ENCODE data around the gene TXNIP.
"Not testable (repeated sequence)": the region's sequence is repeated elsewhere in the genome, so short reads cannot be mapped to it uniquely, and the experiment has no call there.

TXNIP gene, protein sequence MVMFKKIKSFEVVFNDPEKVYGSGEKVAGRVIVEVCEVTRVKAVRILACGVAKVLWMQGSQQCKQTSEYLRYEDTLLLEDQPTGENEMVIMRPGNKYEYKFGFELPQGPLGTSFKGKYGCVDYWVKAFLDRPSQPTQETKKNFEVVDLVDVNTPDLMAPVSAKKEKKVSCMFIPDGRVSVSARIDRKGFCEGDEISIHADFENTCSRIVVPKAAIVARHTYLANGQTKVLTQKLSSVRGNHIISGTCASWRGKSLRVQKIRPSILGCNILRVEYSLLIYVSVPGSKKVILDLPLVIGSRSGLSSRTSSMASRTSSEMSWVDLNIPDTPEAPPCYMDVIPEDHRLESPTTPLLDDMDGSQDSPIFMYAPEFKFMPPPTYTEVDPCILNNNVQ

GRCh38 chr1:145996433-145997015 lies at the start of gene TXNIP:
Gene TXNIP, minus strand, starts transcription at chr1:145996579. Its CDS starts 313 bp downstream, at chr1:145996266.
- Mint-ChIP-seq H3K9me3 (no peaks in the 10 kb centered on the region), H3K36me3 (ENCODE audit: low read depth) (peaks cover 49% of the 10 kb centered on the region), H3K4me1 (ENCODE audit: low read depth) (peaks cover 53% of the 10 kb centered on the region), H3K27me3 (ENCODE audit: low read depth) (no peaks in the 10 kb centered on the region), H3K27ac (peak within 1 kb of the TSS; percentile 99), H3K4me3 (peak within 1 kb of the TSS; percentile 98)

GRCh38 chr1:146039844-146040194 lies 43.4 kb upstream of the TXNIP start:
- Mint-ChIP-seq H3K36me3 (ENCODE audit: low read depth) (no peaks in the 10 kb centered on the region), H3K9me3 (no peaks in the 10 kb centered on the region), H3K27ac (no peak overlapping the region), H3K27me3 (ENCODE audit: low read depth) (peaks cover 20% of the 10 kb centered on the region), H3K4me1 (ENCODE audit: low read depth) (peaks cover 34% of the 10 kb centered on the region), H3K4me3 (peak overlapping the region; percentile 4)

DNA sequence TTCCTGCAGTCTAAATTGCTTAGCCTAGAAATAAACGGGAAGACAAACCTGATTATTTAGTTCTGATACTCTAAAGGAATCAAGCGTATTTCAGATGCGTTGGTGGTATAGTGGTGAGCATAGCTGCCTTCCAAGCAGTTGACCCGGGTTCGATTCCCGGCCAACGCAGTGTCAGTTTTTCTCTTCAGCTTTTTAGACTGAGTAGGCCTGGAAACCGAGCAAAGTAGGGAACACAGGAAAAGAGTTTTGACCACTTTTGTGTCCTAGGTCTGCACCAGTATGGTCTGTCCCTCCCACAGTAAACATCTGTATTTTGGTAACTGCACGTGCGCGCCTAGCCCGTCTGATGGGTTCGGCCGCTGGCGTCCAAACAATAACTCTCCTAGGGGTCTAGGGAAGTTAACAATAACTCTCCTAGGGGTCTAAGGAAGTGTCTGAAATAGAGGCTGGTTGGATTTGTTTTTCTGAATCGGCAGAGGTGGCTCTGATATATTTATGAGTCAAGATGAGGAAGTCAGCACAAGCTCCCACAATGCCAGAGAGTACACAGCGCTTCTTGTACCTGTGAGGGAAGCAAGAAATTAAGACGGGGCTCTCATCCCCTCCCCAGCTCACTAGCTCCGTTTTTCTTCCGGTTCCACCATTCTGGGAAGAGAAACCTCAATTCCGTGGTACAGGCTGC lies 40.7 kb upstream of the TXNIP start:
- H3K4me1 Mint-ChIP-seq (ENCODE audit: low read depth), result peaks cover 40% of the 10 kb centered on the region
- peaks cover 20% of the 10 kb centered on the region for H3K27me3 Mint-ChIP-seq (ENCODE audit: low read depth)
- H3K36me3 Mint-ChIP-seq (ENCODE audit: low read depth), result no peaks in the 10 kb centered on the region
- peak overlapping the region; percentile 91 for H3K4me3 Mint-ChIP-seq
- peak overlapping the region; percentile 93 for H3K27ac Mint-ChIP-seq
- no peaks in the 10 kb centered on the region for H3K9me3 Mint-ChIP-seq

DNA sequence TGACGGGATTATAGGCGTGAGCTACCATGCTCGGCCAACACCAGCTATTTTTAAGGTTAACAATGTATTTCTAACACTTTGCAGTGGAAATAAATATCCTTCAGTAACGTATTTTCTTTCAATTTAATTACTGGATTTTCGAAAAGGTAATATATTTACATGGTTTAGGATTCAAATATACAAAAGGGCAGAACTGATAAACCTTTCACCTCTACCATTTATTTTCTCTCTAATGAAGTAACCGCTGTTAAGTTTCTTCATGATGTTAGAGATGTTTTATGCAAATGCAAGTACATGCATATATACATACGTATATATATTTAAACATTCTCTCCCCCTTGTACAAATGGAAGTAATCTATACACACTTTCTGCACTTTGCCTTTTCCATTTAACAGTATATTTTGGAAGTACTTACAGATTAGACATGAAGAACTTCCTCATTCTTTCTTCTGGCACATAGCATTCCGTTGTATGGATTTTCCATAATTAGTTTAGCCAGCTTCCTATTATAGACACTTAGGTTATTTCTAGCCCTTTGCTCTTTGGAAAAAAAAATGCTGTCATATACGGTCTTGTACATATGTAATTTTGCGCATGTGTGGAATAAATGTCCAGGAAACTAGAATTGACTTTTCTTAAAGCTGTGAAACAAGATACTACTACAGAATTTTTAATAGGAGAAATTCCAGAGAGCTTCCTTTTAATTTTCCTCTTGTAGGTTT lies 40.0 kb upstream of the TXNIP start:
- H3K27me3 Mint-ChIP-seq (ENCODE audit: low read depth), result peaks cover 20% of the 10 kb centered on the region
- peak overlapping the region; percentile 91 for H3K4me3 Mint-ChIP-seq
- peaks cover 40% of the 10 kb centered on the region for H3K4me1 Mint-ChIP-seq (ENCODE audit: low read depth)
- H3K27ac Mint-ChIP-seq, result peak overlapping the region; percentile 93
- no peaks in the 10 kb centered on the region for H3K9me3 Mint-ChIP-seq
- H3K36me3 Mint-ChIP-seq (ENCODE audit: low read depth), result no peaks in the 10 kb centered on the region

- Mint-ChIP-seq H3K4me1 (ENCODE audit: low read depth) (peaks cover 40% of the 10 kb centered on the region), H3K27ac (peak overlapping the region; percentile 86), H3K4me3 (peak overlapping the region; percentile 91), H3K27me3 (ENCODE audit: low read depth) (peaks cover 24% of the 10 kb centered on the region), H3K36me3 (ENCODE audit: low read depth) (no peaks in the 10 kb centered on the region), H3K9me3 (no peaks in the 10 kb centered on the region)
These were observed 38.7 kb upstream of the TXNIP start for GRCh38 chr1:146035048-146035423.

DNA sequence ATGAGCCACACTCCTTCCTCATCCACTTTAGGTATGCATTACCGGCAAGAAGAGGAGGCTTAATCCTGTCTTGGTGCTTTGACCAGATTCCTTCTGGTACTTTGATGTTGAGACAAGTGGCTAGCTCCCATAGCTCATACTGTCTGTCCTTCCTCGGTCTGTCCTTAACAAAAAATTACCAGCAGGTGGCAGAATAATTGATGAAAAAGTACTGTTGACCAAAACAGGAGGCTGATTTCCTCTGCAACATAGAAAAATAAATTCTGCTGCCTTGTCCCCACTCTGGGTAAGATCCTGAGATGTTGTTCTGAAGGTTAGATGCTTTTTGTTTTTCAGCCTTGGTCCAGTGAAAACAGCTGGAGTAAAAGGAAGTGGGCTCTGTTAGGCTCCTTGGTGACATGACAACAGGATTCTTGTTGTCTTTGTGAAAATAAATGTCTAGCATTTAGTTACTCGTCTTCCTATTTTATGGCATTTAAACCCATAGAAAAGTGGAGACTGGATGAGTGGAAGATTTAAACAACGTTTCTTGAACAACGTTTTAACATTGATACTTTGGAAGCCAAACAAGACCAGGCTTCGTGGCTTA lies 36.3 kb upstream of the TXNIP start:
- Mint-ChIP-seq H3K4me3 (no peak overlapping the region), H3K27ac (no peak overlapping the region), H3K36me3 (ENCODE audit: low read depth) (no peaks in the 10 kb centered on the region), H3K27me3 (ENCODE audit: low read depth) (peaks cover 20% of the 10 kb centered on the region), H3K9me3 (no peaks in the 10 kb centered on the region), H3K4me1 (ENCODE audit: low read depth) (peaks cover 29% of the 10 kb centered on the region)

GRCh38 chr1:146031476-146031875 lies 35.1 kb upstream of the TXNIP start:
- Mint-ChIP-seq H3K4me3 (no peak overlapping the region), H3K27ac (no peak overlapping the region), H3K9me3 (no peaks in the 10 kb centered on the region), H3K27me3 (ENCODE audit: low read depth) (peaks cover 27% of the 10 kb centered on the region), H3K36me3 (ENCODE audit: low read depth) (no peaks in the 10 kb centered on the region), H3K4me1 (ENCODE audit: low read depth) (peaks cover 18% of the 10 kb centered on the region)

DNA sequence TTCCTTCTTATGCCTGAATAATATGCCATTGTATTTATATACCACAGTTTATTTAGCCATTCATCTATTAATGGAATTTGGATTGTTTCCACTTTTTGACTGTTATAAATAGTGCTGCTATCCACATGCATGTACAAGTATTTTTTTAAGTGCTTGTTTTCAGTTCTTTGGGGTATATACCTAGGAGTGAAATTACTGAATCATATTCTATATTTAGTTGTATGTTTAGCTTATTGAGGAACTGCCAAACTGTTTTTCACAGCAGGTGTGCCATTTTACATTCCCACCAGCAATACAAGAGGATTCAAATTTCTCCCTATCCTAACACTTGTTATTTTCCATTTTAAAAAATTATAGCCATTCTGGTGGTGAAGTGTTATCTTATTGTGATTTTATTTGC lies 32.7 kb upstream of the TXNIP start:
- peaks cover 4% of the 10 kb centered on the region for H3K4me1 Mint-ChIP-seq (ENCODE audit: low read depth)
- H3K27me3 Mint-ChIP-seq (ENCODE audit: low read depth), result peaks cover 36% of the 10 kb centered on the region
- H3K9me3 Mint-ChIP-seq, result no peaks in the 10 kb centered on the region
- H3K36me3 Mint-ChIP-seq (ENCODE audit: low read depth), result no peaks in the 10 kb centered on the region
- H3K27ac Mint-ChIP-seq, result no peak overlapping the region
- no peak overlapping the region for H3K4me3 Mint-ChIP-seq

GRCh38 chr1:146026650-146027049 lies 30.3 kb upstream of the TXNIP start:
- H3K36me3 Mint-ChIP-seq (ENCODE audit: low read depth); H3K9me3 Mint-ChIP-seq; H3K4me3 Mint-ChIP-seq; H3K4me1 Mint-ChIP-seq (ENCODE audit: low read depth); H3K27ac Mint-ChIP-seq: not testable (repeated sequence)
- H3K27me3 Mint-ChIP-seq (ENCODE audit: low read depth), result peaks cover 55% of the 10 kb centered on the region

- not testable (repeated sequence) for H3K27ac Mint-ChIP-seq; H3K36me3 Mint-ChIP-seq (ENCODE audit: low read depth); H3K4me3 Mint-ChIP-seq; H3K4me1 Mint-ChIP-seq (ENCODE audit: low read depth); H3K9me3 Mint-ChIP-seq
- H3K27me3 Mint-ChIP-seq (ENCODE audit: low read depth), result peaks cover 57% of the 10 kb centered on the region
These were observed 29.6 kb upstream of the TXNIP start for GRCh38 chr1:146025787-146026495.

DNA sequence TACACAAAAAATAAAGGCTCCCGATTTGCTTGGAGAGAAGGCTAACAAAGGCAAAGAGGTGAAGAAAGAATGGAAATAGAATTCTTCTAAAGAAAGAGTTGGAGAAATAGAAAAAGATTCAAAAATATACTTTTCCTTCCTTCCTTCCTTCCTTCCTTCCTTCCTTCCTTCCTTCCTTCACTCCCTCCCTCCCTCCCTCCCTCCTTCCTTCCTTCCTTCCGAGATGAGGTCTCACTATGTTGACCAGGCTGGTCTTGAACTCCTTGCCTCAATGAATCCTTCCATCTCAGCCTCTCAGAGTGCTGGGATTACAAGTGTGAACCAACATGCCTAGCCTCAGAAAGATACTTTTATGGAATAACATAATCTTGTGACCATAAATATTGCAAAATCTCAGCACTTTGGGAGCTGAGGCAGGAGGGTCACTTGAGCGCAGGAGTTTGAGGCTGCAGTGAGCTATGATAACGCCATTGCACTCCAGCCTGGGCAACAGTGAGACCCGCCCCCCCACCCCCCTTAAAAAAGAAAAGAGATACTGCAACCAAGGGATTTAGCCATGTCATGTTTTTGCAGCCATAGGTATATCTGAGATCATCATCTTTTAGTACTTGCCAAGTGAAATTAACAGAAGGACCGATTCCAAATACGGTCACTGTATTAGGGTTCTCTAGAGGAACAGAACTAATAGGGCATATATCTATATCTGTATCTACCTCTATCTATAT lies 26.2 kb upstream of the TXNIP start:
- no peak overlapping the region for H3K27ac Mint-ChIP-seq
- H3K9me3 Mint-ChIP-seq, result no peaks in the 10 kb centered on the region
- H3K36me3 Mint-ChIP-seq (ENCODE audit: low read depth), result no peaks in the 10 kb centered on the region
- peaks cover 80% of the 10 kb centered on the region for H3K27me3 Mint-ChIP-seq (ENCODE audit: low read depth)
- H3K4me3 Mint-ChIP-seq, result no peak overlapping the region
- H3K4me1 Mint-ChIP-seq (ENCODE audit: low read depth), result peaks cover 3% of the 10 kb centered on the region

GRCh38 chr1:146021622-146022402 lies 25.4 kb upstream of the TXNIP start, which contains the start of gene HJV:
Gene HJV, minus strand, starts transcription at chr1:146021735. Its CDS starts 1,504 bp downstream, at chr1:146020231.
- Mint-ChIP-seq H3K27me3 (ENCODE audit: low read depth) (peaks cover 84% of the 10 kb centered on the region), H3K4me1 (ENCODE audit: low read depth) (peaks cover 3% of the 10 kb centered on the region), H3K9me3 (no peaks in the 10 kb centered on the region), H3K4me3 (no peak within 1 kb of the TSS), H3K36me3 (ENCODE audit: low read depth) (no peaks in the 10 kb centered on the region), H3K27ac (no peak within 1 kb of the TSS)

- H3K4me3 Mint-ChIP-seq, result no peak overlapping the region
- no peaks in the 10 kb centered on the region for H3K9me3 Mint-ChIP-seq
- peaks cover 82% of the 10 kb centered on the region for H3K27me3 Mint-ChIP-seq (ENCODE audit: low read depth)
- no peaks in the 10 kb centered on the region for H3K36me3 Mint-ChIP-seq (ENCODE audit: low read depth)
- H3K4me1 Mint-ChIP-seq (ENCODE audit: low read depth), result peaks cover 3% of the 10 kb centered on the region
- H3K27ac Mint-ChIP-seq, result no peak overlapping the region
These were observed 24.7 kb upstream of the TXNIP start for GRCh38 chr1:146021050-146021445.

Measured in T-helper 1 cell treated with Interleukin-12 subunit alpha and Interleukin-12 subunit beta and Interleukin-4 antibody, amounts not matched to agents 30 μg/mL and 1 μg/mL, for 36 hours (primary cell).